Measurements from ENCODE around the gene PEX26.
"Not testable (repeated sequence)": the region's sequence is repeated elsewhere in the genome, so short reads cannot be mapped to it uniquely, and the experiment has no call there.

The PEX26 gene

GRCh38 chr22:18033204-18033998, 44.4 kb upstream of the PEX26 start:
- in situ Hi-C loops (cut with HindIII; ENCODE audit: low sequenced_read_pairs), result no loop called here
- TF ChIP-seq, protein P1, sequence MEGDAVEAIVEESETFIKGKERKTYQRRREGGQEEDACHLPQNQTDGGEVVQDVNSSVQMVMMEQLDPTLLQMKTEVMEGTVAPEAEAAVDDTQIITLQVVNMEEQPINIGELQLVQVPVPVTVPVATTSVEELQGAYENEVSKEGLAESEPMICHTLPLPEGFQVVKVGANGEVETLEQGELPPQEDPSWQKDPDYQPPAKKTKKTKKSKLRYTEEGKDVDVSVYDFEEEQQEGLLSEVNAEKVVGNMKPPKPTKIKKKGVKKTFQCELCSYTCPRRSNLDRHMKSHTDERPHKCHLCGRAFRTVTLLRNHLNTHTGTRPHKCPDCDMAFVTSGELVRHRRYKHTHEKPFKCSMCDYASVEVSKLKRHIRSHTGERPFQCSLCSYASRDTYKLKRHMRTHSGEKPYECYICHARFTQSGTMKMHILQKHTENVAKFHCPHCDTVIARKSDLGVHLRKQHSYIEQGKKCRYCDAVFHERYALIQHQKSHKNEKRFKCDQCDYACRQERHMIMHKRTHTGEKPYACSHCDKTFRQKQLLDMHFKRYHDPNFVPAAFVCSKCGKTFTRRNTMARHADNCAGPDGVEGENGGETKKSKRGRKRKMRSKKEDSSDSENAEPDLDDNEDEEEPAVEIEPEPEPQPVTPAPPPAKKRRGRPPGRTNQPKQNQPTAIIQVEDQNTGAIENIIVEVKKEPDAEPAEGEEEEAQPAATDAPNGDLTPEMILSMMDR (IDR thresholded peaks at IDR 0.05; ENCODE audit: low read depth, low read length, missing control alignments), result peak; percentile 32
- no peak for DNase-seq (ENCODE audit: low read depth)
- H3K4me3 ChIP-seq (ENCODE audit: low read depth, low read length), result no peak overlapping the region

- no peak for DNase-seq (ENCODE audit: low read depth)
- TF ChIP-seq, protein P1 (IDR thresholded peaks at IDR 0.05; ENCODE audit: low read depth, low read length, missing control alignments), result no peak
- no peak overlapping the region for H3K4me3 ChIP-seq (ENCODE audit: low read depth, low read length)
- in situ Hi-C loops (cut with HindIII; ENCODE audit: low sequenced_read_pairs), result no loop called here
These were observed 43.7 kb upstream of the PEX26 start for GRCh38 chr22:18034076-18034475.

DNA sequence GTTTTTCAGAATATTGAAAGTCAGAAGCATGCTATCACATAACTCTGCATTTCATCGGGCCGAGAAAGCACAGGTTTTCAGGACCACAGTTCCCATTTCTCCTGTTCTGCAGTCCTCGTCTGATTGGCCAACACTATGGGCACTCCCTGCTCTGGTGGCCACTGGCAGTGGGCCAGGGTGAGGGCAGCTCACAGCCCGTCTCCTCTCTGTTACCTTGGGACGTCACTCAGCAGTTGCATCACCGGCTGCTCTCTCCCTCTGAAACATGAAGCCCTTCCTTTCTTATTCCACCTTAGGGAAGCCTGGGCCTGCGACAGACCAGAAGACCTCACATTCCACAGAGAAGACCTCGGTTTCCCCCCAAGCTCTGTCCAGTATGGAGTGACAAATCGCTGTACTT, 42.0 kb upstream of the PEX26 start:
- in situ Hi-C loops (cut with HindIII; ENCODE audit: low sequenced_read_pairs), result no loop called here
- TF ChIP-seq, protein P1 (IDR thresholded peaks at IDR 0.05; ENCODE audit: low read depth, low read length, missing control alignments), result no peak
- DNase-seq (ENCODE audit: low read depth), result no peak
- no peak overlapping the region for H3K4me3 ChIP-seq (ENCODE audit: low read depth, low read length)

DNA sequence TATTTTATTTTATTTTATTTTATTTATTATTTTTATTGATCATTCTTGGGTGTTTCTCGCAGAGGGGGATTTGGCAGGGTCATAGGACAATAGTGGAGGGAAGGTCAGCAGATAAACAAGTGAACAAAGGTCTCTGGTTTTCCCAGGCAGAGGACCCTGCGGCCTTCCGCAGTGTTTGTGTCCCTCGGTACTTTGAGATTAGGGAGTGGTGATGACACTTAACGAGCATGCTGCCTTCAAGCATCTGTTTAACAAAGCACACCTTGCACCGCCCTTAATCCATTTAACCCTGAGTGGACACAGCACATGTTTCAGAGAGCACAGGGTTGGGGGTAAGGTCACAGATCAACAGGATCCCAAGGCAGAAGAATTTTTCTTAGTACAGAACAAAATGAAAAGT, 36.9 kb upstream of the PEX26 start:
- H3K4me3 ChIP-seq (ENCODE audit: low read depth, low read length); DNase-seq (ENCODE audit: low read depth); in situ Hi-C loops (cut with HindIII; ENCODE audit: low sequenced_read_pairs): not testable (repeated sequence)

DNA sequence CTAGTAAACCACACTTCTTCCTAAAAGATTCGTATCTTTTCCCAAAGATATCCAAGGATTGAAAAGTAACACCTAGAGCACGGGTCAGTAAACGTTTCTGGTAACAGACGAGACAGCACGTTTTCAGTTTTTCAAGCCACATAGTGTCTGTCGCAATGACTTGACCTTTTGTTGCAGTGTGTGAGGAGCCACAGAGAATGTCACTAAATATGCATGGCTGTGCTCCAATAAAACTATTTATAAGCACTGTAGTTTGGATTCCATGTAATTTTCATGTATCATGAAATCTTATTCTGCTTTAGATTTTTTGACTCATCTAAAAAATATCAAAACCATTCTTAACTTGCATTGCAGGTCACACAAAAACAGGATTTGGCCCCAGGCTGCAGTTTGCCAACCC, 35.1 kb upstream of the PEX26 start:
- no peak for DNase-seq (ENCODE audit: low read depth)
- no peak overlapping the region for H3K4me3 ChIP-seq (ENCODE audit: low read depth, low read length)
- TF ChIP-seq, protein P1 (IDR thresholded peaks at IDR 0.05; ENCODE audit: low read depth, low read length, missing control alignments), result no peak
- in situ Hi-C loops (cut with HindIII; ENCODE audit: low sequenced_read_pairs), result no loop called here

DNA sequence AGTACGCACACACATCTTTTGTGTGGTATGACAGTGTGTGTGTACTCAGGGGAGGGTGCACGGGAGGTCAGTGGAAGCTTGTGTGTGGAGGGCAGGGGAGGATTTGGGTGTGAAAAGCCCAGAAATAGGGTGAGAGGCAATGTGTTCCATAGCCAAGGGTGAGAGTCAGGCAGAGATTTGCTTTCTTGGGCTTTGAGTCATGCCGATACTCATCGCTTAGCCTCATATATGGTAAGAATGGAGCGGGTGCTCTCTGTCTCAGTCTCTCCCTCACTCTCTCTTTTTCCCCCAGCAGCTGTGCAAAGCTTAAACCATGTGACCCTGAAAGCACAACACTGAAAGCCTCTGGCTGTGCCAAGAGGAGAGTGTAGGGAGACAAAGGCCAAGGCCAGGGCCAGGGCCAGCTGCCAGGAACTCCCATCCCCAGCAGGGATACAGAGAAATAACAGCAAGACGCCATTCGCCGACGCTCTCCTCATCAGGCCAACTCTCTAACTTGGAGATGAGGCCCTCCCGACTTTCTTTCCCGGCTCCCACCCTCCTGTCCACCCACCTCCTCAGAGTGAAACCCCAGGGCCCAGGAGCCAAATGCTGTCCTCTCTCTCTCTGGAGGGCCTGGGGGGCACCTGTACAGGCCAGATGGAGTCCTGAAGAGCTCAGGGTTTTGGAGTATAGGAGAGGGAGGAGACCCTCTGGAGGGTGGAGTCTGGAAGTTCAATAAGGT, 33.1 kb upstream of the PEX26 start:
- TF ChIP-seq, protein P1 (IDR thresholded peaks at IDR 0.05; ENCODE audit: low read depth, low read length, missing control alignments), result no peak
- DNase-seq (ENCODE audit: low read depth), result no peak
- H3K4me3 ChIP-seq (ENCODE audit: low read depth, low read length), result no peak overlapping the region
- in situ Hi-C loops (cut with HindIII; ENCODE audit: low sequenced_read_pairs), result no loop called here

- no peak overlapping the region for H3K4me3 ChIP-seq (ENCODE audit: low read depth, low read length)
- TF ChIP-seq, protein P1 (IDR thresholded peaks at IDR 0.05; ENCODE audit: low read depth, low read length, missing control alignments), result no peak
- no peak for DNase-seq (ENCODE audit: low read depth)
- in situ Hi-C loops (cut with HindIII; ENCODE audit: low sequenced_read_pairs), result no loop called here
These were observed 32.0 kb upstream of the PEX26 start for GRCh38 chr22:18045794-18046193.
